ENCODE results near the gene ZNF319. TPM values are rescaled to one million over a fixed set of nuclear protein-coding genes. Genes with fewer than 3 reads are reported as not detected.

Gene ZNF319
- total and polyA plus RNA-seq, 2 of the 8 experiments (the other 6 are each of a cell fraction or from before 2014, with no cell fraction given): 3.3 to 5.5 TPM

DNA sequence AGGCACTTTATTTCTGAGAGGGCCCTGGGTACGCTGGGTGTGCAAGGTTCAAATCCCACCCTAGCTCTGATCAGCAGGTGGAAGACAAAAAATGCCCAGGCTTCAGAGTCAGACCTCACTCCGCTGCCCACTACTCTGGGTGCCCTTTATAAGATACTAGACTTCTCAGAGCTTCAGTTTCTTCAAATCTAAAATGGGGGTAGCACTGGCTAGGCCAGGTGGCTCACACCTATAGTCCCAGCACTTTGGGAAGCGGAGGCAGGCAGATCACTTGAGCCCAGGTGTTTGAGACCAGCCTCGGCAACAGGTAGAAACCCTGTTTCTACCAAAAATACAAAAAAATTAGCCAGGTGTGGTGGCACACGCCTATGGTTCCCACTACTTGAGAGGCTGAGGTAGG is 2.5 kb upstream of the ZNF319 start:
- no peak overlapping the region for H2BK15ac ChIP-seq (ENCODE audit: low read length)
- no peak overlapping the region for H2AFZ ChIP-seq (ENCODE audit: low read length)
- peaks cover 7% of the 10 kb centered on the region for H3K23me2 ChIP-seq (ENCODE audit: low read depth, low read length)
- ChIA-PET CTCF (ENCODE audit: partially characterized antibody) (interaction anchor here (0.7 to 26.3 kb wide), 3 partner anchors 88 to 280 kb away, joined by 3 to 305 read pairs (median 3); no protein-coding TSS in a partner anchor), POLR2A (ENCODE audit: partially characterized antibody) (interaction anchor here (1.6 kb wide), 1 partner anchor 23 kb away, joined by 5 read pairs; the partner anchor contains the start of gene MMP15)
- no peaks in the 10 kb centered on the region for H3K9me3 ChIP-seq (ENCODE audit: insufficient read depth in 2 of 2, low read depth in 1 of 2, low read length in 1 of 2)
- no peak overlapping the region for H2BK12ac ChIP-seq (ENCODE audit: low read depth, low read length)
- H3K4me2 ChIP-seq (ENCODE audit: insufficient read depth in 1 of 2, low read depth in 2 of 2, low read length in 2 of 2): no peak overlapping the region
- H3K79me1 ChIP-seq (ENCODE audit: low read depth, low read length): no peaks in the 10 kb centered on the region
- H4K91ac ChIP-seq (replicated peaks; ENCODE audit: insufficient read length, low read length): no peak overlapping the region
- peaks cover 0 to 15% (median 8%) of the 10 kb centered on the region in 4 experiments; a peak in 5 of 8 replicates for H3K36me3 ChIP-seq (ENCODE audit: control insufficient read depth in 2 of 4, insufficient read depth in 4 of 4, low read length in 3 of 4)
- no peak overlapping the region for H3K9ac ChIP-seq (replicated peaks in 1 of 4; ENCODE audit: extremely low read depth in 1 of 4, low read depth in 3 of 4, low read length in 3 of 4)
- no peak overlapping the region for H3K14ac ChIP-seq (ENCODE audit: insufficient read length)
- no peak overlapping the region for H2AK5ac ChIP-seq (ENCODE audit: low read depth, low read length)
- H3K27ac ChIP-seq (ENCODE audit: low read depth, low read length): no peak overlapping the region
- H2BK20ac ChIP-seq (ENCODE audit: low read length): no peak overlapping the region
- H3K27me3 ChIP-seq (replicated peaks in 1 of 4; ENCODE audit: control insufficient read depth in 3 of 4, extremely low read depth in 1 of 4, insufficient read depth in 3 of 4, low read length in 3 of 4): peaks cover 0 to 3% (median 0%) of the 10 kb centered on the region in 4 experiments; a peak in 2 of 7 replicates
- no peak overlapping the region for H4K8ac ChIP-seq (ENCODE audit: extremely low read depth, insufficient read depth, low read length)
- 94% methylated on average over 5 of the region's 5 CpGs; no CpG with 5 or more reads in 1 of the 2 experiments for WGBS, 2 experiments (ENCODE audit: extremely low coverage in 1 of 2, insufficient coverage in 1 of 2, insufficient read length in 1 of 2, insufficient replicate concordance in 2 of 2, low coverage in 1 of 2, low lambda C conversion rate in 2 of 2, missing lambda C conversion rate in 1 of 2)
- H3K4me1 ChIP-seq (replicated peaks in 1 of 4; ENCODE audit: control insufficient read depth in 3 of 4, insufficient read depth in 4 of 4, low read length in 3 of 4): peaks cover 5 to 8% (median 7%) of the 10 kb centered on the region in 4 experiments; a peak in 6 of 7 replicates
- DNase-seq (ENCODE audit: low read depth in 1 of 2, low spot score in 2 of 2) (no peak), FAIRE-seq (no peak)
- no peak overlapping the region for H3K18ac ChIP-seq (ENCODE audit: extremely low read depth, low read length)
- no peak overlapping the region for H3K4me3 ChIP-seq (ENCODE audit: extremely low read depth in 1 of 4, insufficient read depth in 2 of 4, low read depth in 3 of 4, low read length in 4 of 4)
- no peak overlapping the region for H3K23ac ChIP-seq (ENCODE audit: insufficient read length)
- no peak overlapping the region for H3K56ac ChIP-seq (replicated peaks; ENCODE audit: insufficient read length, low read depth, low read length)
- H2BK5ac ChIP-seq (ENCODE audit: low read depth, low read length): no peak overlapping the region
- H3K79me2 ChIP-seq (ENCODE audit: control insufficient read depth in 1 of 2, insufficient read depth in 2 of 2, low read length in 2 of 2): peaks cover 0 to 3% of the 10 kb centered on the region in 2 experiments; a peak in 1 of 4 replicates
- H2BK120ac ChIP-seq (replicated peaks; ENCODE audit: low read depth, low read length): no peak overlapping the region
- no peak overlapping the region for H4K5ac ChIP-seq (ENCODE audit: insufficient read length, low read depth, low read length)
- peaks cover 0 to 1% of the 10 kb centered on the region in 2 experiments for H4K20me1 ChIP-seq (replicated peaks in 1 of 2; ENCODE audit: control insufficient read depth in 1 of 2, insufficient read depth in 2 of 2, low read length in 2 of 2)
- TF ChIP-seq EGR1 (IDR thresholded peaks at IDR 0.05; ENCODE audit: borderline replicate concordance, low read depth, low read length) (no peak), NRF1 (IDR thresholded peaks at IDR 0.05; ENCODE audit: low read depth, low read length) (no peak), GABPA (IDR thresholded peaks at IDR 0.05; ENCODE audit: borderline replicate concordance, insufficient read depth, low read length) (no peak), CBX5 (IDR thresholded peaks at IDR 0.05; ENCODE audit: low read depth, low read length) (no peak), TAF1 (IDR thresholded peaks at IDR 0.05; ENCODE audit: low read depth, low read length) (no peak), SUZ12 (IDR thresholded peaks at IDR 0.05; ENCODE audit: low read length) (no peak), NANOG (IDR thresholded peaks at IDR 0.05; ENCODE audit: insufficient read depth, low read depth, low read length, poor library complexity, severe bottlenecking) (no peak)
- H3K4ac ChIP-seq (replicated peaks; ENCODE audit: insufficient read length, low read depth, low read length): no peak overlapping the region
